Lower lobe of right lung (tissue), 2 donors: ENCODE data around the gene RTBDN. TPM values are rescaled to one million over a fixed set of nuclear protein-coding genes. Genes with fewer than 3 reads are reported as not detected.

Experiments used
- ATAC-seq, 2 donors: fragments of 200-7000 bp; cut with Tn5 transposase; one replicate each; pipeline ENCODE4 v1.9.1; 2020 to 2022; ENCODE audit warnings: mild to moderate bottlenecking in 2 of 2, moderate library complexity in 2 of 2
- DNase-seq: peaks from one replicate; pipeline ENCODE4 v3.0.0-alpha.2; 2020
- H3K27ac ChIP-seq: fragments of 200-600 bp; one replicate; pipeline ENCODE4 v1.8.0; 2022
- H3K27me3 ChIP-seq: fragments of 200-600 bp; one replicate; pipeline ENCODE4 v1.8.0; 2022; ENCODE audit warnings: low read depth
- H3K36me3 ChIP-seq: fragments of 200-600 bp; one replicate; pipeline ENCODE4 v1.8.0; 2022; ENCODE audit warnings: mild to moderate bottlenecking
- H3K4me1 ChIP-seq: fragments of 200-600 bp; one replicate; pipeline ENCODE4 v1.8.0; 2022
- H3K4me3 ChIP-seq: fragments of 200-600 bp; one replicate; pipeline ENCODE4 v1.8.0; 2022; ENCODE audit warnings: mild to moderate bottlenecking
- H3K9me3 ChIP-seq: fragments of 200-600 bp; one replicate; pipeline ENCODE4 v1.8.0; 2022
- intact Hi-C: fragments of 100-400 bp; cut with DNase I; formaldehyde crosslinking; loops from one replicate; pipeline ENCODE4 v1.11.0; 2022
- total RNA-seq: library from RNA; stranded (reverse); fragmentation: NEBNext Ultra II Directional; extraction: Animal tissue kit (Norgen Biotek cat#: 25700); gene quantifications from one replicate; pipeline ENCODE4 v1.2.1, GENCODE V29; 2021
- TF ChIP-seq, protein P1 (sequence below): fragments of 200-600 bp; IDR thresholded peaks from one replicate; pipeline ENCODE4 v1.8.0; 2022; ENCODE audit warnings: antibody characterized with exemption, mild to moderate bottlenecking
- donor health status: DM: no; HTN: yes; CAD: no; lungs with severe emphysema.

The RTBDN gene
- total RNA-seq, 1 donor from 2014 or later: not detected

DNA sequence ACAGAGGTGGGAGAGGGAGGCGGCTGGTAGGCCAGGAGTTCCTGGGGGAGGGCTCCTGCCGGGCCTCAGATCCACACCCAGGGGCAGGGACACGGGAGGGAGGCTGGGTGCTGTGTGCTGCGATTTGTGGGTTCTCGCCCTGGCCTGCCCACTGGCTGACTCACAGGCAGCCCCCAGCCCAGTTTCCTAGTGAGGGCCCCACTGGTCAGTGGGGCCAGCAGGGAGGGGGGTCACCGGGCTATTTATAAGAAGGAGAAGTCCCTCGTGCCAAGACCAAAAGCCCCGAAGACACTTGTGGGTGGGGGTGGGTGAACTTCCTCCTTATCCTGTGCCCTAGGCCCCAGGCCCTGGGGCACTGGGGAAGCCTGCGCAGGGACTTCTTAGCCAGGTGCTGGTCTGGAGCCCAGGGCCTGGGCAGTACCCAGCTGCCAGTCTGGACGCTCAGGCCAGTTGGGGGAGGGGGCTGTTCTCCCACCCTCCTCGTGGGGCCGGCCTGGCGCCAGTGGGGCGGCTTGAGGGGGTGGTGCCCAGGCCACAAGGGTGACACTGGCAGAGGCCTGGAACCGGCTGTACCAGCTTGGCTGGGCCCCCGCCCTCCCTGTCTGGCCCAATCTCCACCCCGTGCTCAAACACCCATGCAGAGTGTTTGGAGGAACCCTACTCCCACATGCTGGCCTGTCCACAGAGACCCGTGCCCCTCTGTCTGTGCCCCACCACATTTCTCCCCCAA lies 48.1 kb downstream of the RTBDN start:
- ATAC-seq: peak; percentile 36 to 38
- DNase-seq: peak; percentile 94
- H3K4me3 ChIP-seq: peak overlapping the region; percentile 27

DNA sequence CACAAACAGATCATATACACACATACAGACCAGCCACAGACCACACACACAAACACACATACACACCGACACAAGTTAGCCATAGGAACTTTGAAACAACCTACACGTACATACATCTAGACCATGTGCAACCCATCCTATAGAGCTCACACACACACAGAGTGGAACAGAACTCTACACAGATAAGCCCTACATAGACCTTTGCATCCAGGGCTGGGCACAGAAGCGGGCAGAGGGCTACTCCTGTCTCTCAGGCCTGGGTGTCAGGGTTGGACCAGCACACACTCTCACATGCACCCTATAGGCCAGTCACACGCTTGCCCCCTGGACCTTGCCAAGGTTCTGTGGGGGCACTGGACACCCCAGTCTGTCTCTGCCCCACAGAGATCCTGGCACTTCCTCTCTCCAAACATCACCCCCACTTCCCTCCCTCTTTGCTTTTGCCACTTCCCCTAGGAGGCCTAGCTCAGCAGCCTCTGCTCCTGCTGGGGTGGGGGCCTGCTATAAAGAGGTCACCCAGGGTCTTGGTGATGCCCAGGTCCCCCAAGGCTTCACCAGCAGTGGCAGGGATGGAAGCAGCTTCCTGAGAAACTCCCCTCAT lies 48.8 kb downstream of the RTBDN start:
- DNase-seq (peak; percentile 62), ATAC-seq (no peak)
- intact Hi-C loops: no loop called here
- Histone ChIP-seq H3K4me3 (peak overlapping the region; percentile 27), H3K27ac (peak overlapping the region; percentile 99), H3K27me3 (no peaks in the 10 kb centered on the region), H3K36me3 (no peaks in the 10 kb centered on the region), H3K4me1 (peaks cover 79% of the 10 kb centered on the region), H3K9me3 (no peaks in the 10 kb centered on the region)
- TF ChIP-seq, protein P1, sequence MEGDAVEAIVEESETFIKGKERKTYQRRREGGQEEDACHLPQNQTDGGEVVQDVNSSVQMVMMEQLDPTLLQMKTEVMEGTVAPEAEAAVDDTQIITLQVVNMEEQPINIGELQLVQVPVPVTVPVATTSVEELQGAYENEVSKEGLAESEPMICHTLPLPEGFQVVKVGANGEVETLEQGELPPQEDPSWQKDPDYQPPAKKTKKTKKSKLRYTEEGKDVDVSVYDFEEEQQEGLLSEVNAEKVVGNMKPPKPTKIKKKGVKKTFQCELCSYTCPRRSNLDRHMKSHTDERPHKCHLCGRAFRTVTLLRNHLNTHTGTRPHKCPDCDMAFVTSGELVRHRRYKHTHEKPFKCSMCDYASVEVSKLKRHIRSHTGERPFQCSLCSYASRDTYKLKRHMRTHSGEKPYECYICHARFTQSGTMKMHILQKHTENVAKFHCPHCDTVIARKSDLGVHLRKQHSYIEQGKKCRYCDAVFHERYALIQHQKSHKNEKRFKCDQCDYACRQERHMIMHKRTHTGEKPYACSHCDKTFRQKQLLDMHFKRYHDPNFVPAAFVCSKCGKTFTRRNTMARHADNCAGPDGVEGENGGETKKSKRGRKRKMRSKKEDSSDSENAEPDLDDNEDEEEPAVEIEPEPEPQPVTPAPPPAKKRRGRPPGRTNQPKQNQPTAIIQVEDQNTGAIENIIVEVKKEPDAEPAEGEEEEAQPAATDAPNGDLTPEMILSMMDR: no peak

More for the DNA sequence above, 48.1 kb downstream of the RTBDN start:
- Histone ChIP-seq H3K27ac (peak overlapping the region; percentile 99), H3K4me1 (peaks cover 79% of the 10 kb centered on the region), H3K9me3 (no peaks in the 10 kb centered on the region), H3K36me3 (no peaks in the 10 kb centered on the region), H3K27me3 (no peaks in the 10 kb centered on the region)
- intact Hi-C loops: no loop called here
- TF ChIP-seq, protein P1: no peak

DNA sequence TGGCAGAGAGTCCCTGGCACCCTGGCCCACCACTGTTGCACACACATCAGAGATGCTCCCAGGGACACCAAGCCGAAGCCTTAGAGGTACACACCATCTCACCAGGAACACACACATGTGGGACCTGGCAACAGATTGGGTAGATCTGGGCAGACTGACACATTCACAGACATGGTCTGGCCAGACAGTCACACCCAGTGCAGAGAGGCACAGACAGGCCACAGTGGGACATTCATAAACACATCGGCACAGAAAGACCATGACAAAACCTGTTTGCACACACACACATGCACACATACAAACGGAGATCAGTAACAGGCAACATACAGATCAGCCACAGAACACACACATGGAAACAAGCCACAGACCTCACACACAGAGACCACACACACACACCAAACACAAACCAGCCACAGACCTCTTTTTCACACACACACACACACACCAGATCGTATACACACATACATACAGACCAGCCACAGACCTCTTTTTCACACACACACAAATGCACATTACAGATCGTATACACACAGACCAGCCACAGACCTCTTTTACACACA lies 49.4 kb downstream of the RTBDN start:
- Histone ChIP-seq H3K27me3 (no peaks in the 10 kb centered on the region), H3K27ac (peak overlapping the region; percentile 99), H3K36me3 (no peaks in the 10 kb centered on the region), H3K4me1 (peaks cover 82% of the 10 kb centered on the region), H3K9me3 (no peaks in the 10 kb centered on the region), H3K4me3 (peak overlapping the region; percentile 14)
- DNase-seq (no peak), ATAC-seq (no peak)
- TF ChIP-seq, protein P1: no peak
- intact Hi-C loops: no loop called here

DNA sequence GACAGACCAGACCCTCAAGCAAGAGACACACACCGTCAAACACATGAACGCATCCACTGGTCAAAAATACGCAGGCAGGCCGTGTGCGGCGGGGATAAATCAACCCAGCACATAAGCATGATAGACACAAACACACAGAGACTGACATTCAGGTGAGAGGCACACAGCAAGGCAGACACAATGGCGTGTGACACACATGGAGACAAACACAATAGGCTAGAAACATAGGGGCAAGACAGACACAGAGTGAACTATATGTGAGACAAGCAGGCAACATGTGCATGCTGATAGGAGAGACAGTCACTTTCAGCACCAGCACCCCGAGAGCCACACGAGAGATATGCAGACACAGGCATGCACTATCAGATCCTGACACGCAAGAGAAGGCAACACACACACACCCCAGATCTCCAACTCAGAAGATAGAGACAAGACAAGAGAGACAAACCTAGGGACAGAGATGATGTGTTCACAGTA lies 49.9 kb downstream of the RTBDN start:
- no peak for ATAC-seq
- Histone ChIP-seq H3K27me3 (no peaks in the 10 kb centered on the region), H3K4me3 (peak overlapping the region; percentile 14), H3K4me1 (peaks cover 86% of the 10 kb centered on the region), H3K27ac (peak overlapping the region; percentile 99), H3K9me3 (no peaks in the 10 kb centered on the region), H3K36me3 (no peaks in the 10 kb centered on the region)
- TF ChIP-seq, protein P1: no peak
- intact Hi-C loops: no loop called here
- no peak for DNase-seq

DNA sequence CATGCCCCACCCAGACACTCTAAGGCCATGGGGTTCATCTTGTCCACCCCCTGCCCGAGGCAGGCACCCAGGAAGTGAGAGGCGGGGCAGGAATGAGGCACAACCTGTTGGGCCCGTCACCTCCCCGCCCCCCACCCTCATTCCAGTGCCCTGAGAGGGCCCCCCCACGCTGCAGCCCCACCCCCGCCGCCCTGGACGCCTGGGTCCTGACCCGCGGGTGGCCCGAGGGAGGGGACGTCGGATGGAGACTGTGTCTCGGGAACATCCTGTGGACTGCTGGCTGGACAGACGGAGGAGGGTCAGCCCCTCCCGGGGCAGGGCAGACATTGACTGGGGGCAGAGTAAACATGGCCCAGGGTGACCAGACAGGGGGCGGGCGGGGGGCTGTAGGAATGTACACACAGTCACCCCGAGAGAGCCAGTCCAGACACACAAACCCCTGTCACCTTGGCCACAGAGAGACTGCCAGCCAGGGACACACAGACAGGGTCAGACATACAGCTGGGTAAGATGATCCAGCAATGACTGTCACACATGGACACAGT lies 50.5 kb downstream of the RTBDN start:
- intact Hi-C loops: no loop called here
- H3K4me1 ChIP-seq: peaks cover 86% of the 10 kb centered on the region
- TF ChIP-seq, protein P1: no peak
- H3K9me3 ChIP-seq: no peaks in the 10 kb centered on the region
- H3K27me3 ChIP-seq: no peaks in the 10 kb centered on the region
- H3K4me3 ChIP-seq: peak overlapping the region; percentile 58
- no peaks in the 10 kb centered on the region for H3K36me3 ChIP-seq
- peak overlapping the region; percentile 99 for H3K27ac ChIP-seq
- peak; percentile 84 for DNase-seq
- peak; percentile 28 to 40 for ATAC-seq
